NOMO-1 (cell line): ENCODE measurements around the gene CHST11.
"Not testable (repeated sequence)": the region's sequence is repeated elsewhere in the genome, so short reads cannot be mapped to it uniquely, and the experiment has no call there.

Experiments used
- DNase-seq, 2 experiments: peaks; one replicate each; lab custom pipeline; 2025; ENCODE audit not compliant: unreplicated experiment in 2 of 2; lab: John Stamatoyannopoulos, UW

CHST11 gene

GRCh38 chr12:104553421-104553820 lies 96.7 kb downstream of the CHST11 start:
- no peak for DNase-seq

DNA sequence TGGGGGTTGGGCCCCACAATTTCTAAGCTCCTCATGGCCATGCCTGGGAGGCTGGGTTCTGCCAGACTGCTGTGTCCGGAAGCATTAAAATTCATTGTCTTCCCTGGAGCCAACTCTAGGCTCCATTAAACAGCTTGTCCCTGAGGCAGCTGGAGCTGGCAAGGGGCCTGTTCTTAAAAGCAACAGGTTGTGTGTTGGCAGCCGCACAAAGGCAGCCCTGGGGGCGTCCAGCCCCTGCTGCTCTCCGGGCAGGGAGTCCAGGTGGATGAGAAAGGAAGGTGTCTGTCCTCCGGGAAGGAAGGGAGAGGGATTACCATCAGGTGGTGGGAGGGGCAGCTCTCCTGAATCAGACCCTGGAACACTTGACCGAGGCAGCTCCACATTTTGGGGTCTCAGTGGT lies 98.9 kb downstream of the CHST11 start:
- DNase-seq: no peak

- no peak for DNase-seq
Measured at GRCh38 chr12:104557488-104558195, 100.9 kb downstream of the CHST11 start.

- no peak for DNase-seq
Measured at GRCh38 chr12:104560881-104561280, 104.1 kb downstream of the CHST11 start.

DNA sequence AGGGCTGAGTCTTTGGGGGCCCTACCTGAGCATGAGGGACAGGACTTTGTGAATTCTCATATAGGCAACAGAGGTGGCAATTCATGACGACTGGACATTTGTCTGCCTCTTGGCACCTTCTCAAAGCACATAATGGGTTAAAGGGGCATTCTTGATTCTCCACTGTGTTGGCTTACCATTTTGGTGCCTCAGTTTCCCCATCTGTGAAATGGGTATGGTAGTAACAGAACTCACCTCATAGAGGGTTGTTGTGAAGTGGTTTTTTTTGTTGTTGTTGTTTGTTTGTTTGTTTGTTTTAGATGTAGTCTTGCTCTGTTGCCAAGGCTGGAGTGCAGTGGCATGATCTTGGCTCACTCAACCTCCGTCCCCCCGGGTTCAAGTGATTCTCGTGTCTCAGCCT lies 106.0 kb downstream of the CHST11 start:
- no peak for DNase-seq

DNA sequence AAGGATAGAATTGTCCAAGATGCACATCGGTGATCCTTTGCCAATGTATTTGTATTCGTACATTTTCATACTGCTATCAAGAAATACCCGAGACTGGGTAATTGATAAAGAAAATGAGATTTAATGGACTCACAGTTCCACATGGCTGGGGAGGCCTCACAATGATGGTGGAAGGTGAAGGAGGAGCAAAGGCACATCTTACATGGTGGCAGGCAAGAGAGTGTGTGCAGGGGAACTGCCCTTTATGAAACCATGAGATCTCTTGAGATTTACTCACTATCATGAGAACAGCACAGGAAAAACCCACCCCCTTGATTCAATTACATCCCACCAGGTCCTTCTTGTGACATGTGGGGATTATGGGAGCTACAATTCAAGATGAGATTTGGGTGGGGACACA lies 107.9 kb downstream of the CHST11 start:
- DNase-seq: not testable (repeated sequence)

DNA sequence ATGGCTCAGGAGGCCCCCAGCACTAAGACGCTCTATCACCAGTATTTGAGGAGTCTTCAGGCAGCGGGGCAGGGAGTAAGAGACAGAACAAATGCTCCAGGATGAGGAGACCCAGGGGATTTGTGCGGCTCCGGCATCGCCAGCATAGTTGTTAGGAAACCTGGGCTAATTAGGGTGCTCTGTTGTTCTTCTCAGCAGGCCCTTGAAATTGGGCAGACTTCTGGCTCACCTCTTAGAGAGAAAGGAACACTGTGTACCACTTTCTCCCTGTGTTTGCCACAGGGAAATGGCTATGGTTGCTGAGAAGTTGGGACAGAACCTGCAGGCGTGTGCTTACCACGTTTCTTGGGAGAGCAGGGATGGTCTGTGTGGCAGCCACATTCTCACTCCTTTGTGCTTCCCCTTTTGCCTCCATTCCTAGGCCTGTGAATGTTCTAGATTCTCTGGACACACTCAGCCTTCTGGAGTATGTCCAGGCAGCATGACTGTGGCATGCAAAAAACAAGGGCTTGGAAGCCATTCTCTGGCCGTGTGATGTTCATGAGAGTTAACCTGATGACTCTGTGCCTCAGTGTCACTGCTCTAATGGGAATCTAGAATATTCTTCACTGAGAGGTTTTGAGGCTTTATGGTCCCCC lies 109.0 kb downstream of the CHST11 start:
- DNase-seq: no peak

GRCh38 chr12:104566244-104566993 lies 109.7 kb downstream of the CHST11 start:
- DNase-seq: no peak

DNA sequence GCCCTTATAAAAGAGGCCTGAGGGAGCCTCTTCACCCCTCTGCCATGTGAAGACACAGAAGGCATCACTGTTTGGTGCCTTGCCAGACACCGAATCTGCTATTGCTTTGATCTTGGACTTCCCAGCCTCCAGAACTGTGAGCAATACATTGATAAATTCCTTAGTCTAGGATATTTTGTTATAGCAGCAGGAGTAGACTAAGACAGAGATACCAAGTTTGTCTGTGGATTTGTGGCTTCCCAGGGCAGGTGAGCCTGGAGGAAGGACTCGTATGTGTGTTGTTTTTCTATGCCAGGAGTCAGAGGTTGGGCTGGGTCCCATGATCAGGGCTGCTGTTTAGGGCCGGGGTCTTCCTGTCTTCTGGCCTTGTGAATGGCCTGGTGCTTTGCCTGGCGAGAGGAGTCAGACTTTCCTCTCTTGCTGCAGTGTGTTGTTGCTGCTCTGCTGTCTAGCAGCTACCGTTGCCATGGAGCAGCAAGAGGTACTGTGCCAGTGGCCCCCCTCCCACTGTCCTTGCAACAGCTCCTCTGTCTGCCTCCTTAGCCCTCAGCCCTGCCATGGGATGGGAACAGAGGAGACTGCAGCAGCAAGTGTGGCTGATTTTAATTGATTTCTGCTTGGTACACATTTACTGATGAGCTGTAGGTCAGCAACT lies 111.2 kb downstream of the CHST11 start:
- peak in 1 of 2 experiments; percentile 24 for DNase-seq

DNA sequence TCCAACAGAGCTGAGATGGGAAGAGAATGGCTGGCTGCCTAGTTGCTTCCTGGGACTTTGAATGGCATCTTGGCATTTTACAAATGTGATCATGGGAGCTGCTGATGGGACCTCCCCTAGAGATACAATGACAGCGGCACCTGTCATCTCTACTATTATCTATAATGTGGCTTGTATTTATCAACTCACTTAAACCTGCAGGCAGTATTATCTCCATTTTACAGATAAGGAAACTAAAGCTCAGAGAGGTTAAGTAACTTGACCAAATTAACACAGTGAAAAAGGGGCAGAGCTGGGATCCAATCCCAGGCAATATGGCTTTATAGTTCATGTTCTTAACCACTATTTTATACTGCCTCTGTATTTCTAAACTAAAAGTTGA lies 111.7 kb downstream of the CHST11 start:
- no peak for DNase-seq

DNA sequence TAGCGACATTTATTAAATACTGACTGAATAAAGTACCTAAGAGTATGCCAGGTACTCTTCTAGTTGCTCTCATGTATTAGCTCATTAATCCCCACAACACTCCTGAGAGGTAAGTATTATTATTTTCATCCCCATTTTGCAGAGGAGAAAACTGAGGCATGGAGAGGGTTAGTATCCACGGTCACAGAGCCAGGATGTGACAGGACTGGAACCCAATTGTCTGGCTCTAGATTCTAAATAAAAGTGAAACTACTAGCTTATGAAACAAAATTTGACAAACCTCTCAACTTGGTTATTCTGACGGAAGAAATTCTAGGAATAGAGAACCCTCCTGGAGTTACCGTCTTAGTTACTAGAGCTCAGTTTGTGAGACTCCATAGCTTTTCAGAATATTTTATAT lies 112.2 kb downstream of the CHST11 start:
- DNase-seq: no peak

- peak; percentile 94 to 98 for DNase-seq
Measured at GRCh38 chr12:104569346-104570173, 112.8 kb downstream of the CHST11 start.

DNA sequence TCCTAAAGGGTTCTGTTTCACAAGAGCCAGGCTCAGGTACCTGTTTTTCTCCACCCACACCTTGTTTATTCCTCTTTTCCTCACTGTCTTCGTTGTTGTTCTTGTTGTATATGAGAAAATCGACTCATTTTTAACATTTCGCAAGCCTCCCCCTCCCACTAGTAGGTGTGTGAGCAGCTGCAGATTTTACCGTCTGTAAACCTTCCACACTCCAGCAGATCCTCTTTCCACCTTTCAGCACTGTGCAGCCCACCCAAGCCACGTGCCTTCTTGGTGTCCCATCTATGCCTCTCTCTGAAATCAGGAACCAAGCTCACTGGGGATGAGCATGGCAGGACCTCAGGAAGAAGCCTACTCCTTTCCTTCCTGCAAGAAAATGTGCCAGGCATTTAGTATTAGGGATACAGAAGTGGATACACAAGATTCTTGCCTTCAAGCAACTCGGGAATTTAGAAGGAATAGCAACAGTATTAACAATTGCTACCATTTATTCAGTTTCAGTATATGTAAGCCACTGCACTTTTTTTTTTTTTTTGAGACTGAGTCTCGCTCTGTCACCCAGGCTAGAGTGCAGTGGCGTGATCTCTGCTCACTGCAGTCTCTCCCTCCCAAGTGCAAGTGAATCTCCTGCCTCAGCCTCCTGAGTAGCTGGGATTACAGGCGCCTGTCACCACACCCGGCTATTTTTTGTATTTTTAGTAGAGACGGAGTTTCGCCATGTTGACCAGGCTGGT lies 113.6 kb downstream of the CHST11 start:
- peak in 1 of 2 experiments; percentile 70 for DNase-seq

DNA sequence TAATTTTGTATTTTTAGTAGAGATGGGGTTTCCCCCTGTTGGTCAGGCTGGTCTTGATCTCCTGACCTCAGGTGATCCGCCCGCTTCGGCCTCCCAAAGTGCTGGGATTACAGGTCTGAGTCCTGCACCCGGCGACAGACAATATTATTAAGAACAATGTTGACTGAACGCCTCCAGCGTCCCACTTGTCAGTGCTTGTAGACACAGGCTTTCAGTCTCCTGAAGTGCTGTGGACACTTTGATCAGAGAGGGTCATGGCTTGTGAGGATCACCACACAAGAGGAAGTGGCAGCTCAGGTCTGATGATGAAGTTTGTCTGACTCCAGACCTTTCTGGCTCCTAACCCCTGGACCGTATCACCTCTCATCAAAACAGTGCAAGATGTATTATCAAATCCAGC lies 114.6 kb downstream of the CHST11 start:
- DNase-seq: no peak

DNA sequence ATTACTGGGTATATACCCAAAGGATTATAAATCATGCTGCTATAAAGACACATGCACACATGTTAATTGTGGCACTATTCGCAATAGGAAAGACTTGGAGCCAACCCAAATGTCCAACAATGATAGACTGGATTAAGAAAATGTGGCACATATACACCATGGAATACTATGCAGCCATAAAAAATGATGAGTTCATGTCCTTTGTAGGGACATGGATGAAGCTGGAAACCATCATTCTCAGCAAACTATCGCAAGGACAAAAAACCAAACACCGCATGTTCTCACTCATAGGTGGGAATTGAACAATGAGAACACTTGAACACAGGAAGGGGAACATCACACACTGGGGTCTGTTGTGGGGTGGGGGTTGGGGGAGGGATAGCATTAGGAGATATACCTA lies 117.6 kb downstream of the CHST11 start:
- DNase-seq: not testable (repeated sequence)

DNA sequence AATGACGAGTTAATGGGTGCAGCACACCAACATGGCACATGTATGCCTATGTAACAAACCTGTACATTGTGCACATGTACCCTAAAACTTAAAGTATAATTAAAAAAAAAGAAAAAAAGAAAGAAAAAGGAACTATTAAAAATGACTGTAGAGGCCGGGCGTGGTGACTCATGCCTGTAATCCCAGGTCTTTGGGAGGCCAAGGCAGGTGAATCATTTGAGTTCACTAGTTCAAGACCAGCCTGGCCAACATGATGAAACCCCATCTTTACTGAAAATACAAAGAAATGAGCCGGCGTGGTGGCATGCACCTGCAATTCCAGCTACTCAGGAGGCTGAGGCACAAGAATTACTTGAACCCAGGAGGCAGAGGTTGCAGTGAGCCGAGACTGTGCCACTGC lies 118.0 kb downstream of the CHST11 start:
- DNase-seq: peak in 1 of 2 experiments; percentile 18

DNA sequence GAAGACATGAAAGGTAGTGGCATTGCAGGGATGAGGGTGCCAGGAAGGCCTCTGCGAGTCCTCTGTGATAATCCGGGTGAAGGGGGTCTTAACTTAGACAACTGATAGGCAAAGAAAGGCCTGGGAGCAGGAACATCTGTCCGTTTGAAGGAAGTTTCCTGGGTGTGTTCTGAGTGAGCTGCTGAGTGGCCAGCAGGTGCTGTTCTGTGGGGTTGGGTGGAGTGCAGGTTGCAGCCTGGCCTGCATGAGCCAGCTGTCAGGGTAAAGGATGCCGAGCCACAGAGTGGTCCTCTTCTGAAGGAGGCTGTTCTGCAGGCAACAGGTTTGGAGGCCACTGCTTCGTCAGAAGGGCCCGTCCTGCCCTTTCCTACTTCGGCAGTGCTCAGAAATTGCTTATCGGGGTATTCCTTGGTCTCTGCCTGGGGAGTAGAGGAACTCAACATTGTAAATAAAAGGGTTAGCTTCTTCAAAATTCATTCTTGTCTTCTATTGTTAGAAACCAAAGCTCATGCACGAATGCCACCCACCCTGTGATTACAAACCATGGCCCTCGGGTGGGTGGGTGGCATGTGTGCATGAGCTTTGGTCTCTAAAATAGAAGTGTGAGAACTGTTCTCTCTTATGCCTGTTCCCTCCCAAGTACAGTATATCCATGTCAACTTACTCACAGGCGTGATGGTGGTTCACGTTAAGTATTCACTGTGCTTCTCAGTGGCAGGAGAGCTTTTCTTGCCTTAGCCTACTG lies 118.9 kb downstream of the CHST11 start:
- no peak for DNase-seq

DNA sequence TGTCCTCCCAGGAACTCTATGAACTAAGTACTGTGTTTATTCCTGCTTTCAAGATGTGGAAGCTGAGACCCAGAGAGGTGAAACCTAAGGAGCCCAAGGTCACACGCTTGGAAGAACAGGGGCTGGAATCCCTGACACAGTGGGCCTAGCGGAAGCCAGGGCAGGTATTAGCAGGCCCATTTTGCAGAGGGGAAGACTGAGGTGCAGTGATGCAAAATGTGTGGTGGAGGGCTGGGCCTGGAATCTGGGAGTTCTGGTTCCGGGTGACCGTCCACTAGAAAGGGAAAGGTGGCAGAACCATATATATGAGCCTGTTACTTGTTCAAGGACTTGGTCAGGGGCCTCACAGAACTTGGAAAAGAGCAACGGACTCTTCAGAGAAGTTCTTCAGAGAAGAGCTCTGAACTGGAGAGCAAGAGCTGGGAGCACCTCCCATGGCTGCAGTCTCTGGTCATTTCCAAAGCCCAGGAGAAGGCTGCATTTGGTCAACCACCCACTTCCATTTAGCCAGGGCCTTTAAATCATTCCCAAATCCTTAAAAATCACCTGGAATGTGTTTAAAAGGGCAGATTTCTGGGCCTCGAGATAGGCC lies 119.5 kb downstream of the CHST11 start:
- DNase-seq: no peak
